Measurements from ENCODE around the gene RASIP1. TPM values are rescaled to one million over a fixed set of nuclear protein-coding genes. Genes with fewer than 3 reads are reported as not detected.

Gene RASIP1
- total and polyA plus RNA-seq, 2 donors (not counting 1 experiment from before 2014, with no cell fraction given) = 0.20 TPM; not detected in 1

- no peak for DNase-seq
- intact Hi-C loops (cut with micrococcal nuclease) = no loop called here
- H3K4me1 Mint-ChIP-seq = no peaks in the 10 kb centered on the region
- Histone ChIP-seq H3K79me2 (ENCODE audit: control insufficient read depth, insufficient read depth, low read length) (no peaks in the 10 kb centered on the region), H3K36me3 (replicated peaks in 1 of 2; ENCODE audit: control extremely low read depth in 1 of 2, control insufficient read depth in 1 of 2, extremely low read depth in 1 of 2, insufficient read depth in 2 of 2, low read length in 1 of 2) (no peaks in the 10 kb centered on the region), H3K4me3 (ENCODE audit: control extremely low read depth in 1 of 5, extremely low read depth in 1 of 5, insufficient read depth in 1 of 5, low read depth in 2 of 5, low read length in 4 of 5) (no peak overlapping the region), H2AFZ (ENCODE audit: insufficient read depth, low read depth, low read length, poor library complexity, severe bottlenecking) (no peak overlapping the region), H3K27me3 (replicated peaks in 1 of 4; ENCODE audit: control extremely low read depth in 1 of 4, control insufficient read depth in 3 of 4, insufficient read depth in 4 of 4, low read length in 3 of 4) (peaks cover 0 to 5% (median 0%) of the 10 kb centered on the region in 4 experiments), H3K4me2 (replicated peaks; ENCODE audit: low read depth, low read length, poor library complexity, severe bottlenecking) (no peak overlapping the region), H3K27ac (ENCODE audit: low read length in 2 of 2) (no peak overlapping the region), H3K9ac (ENCODE audit: low read length) (no peak overlapping the region), H3K9me3 (ENCODE audit: control extremely low read depth in 1 of 3, control insufficient read depth in 2 of 3, insufficient read depth in 1 of 3, low read length in 2 of 3) (peaks cover 0 to 6% (median 0%) of the 10 kb centered on the region in 3 donors), H3K4me1 (ENCODE audit: control insufficient read depth in 2 of 2, insufficient read depth in 2 of 2, low read length in 2 of 2) (no peaks in the 10 kb centered on the region), H4K20me1 (ENCODE audit: control insufficient read depth, insufficient read depth, low read length, poor library complexity, severe bottlenecking) (no peaks in the 10 kb centered on the region)
- WGBS (ENCODE audit: insufficient coverage) = 96% methylated on average over 8 of the region's 13 CpGs
- ATAC-seq (ENCODE audit: low read depth) = no peak
- H3K27me3 Mint-ChIP-seq = peaks cover 17% of the 10 kb centered on the region
- no peak overlapping the region for H3K4me3 Mint-ChIP-seq
- TF ChIP-seq CTCF (IDR thresholded peaks at IDR 0.05) = no peak
- TF ChIP-seq EZH2 (IDR thresholded peaks at IDR 0.05; ENCODE audit: borderline replicate concordance, insufficient read depth, low read depth, low read length, poor library complexity, severe bottlenecking) = no peak
- ChIA-PET POLR2A (no interaction called here), CTCF (no interaction called here)
- H3K9me3 Mint-ChIP-seq (ENCODE audit: insufficient read depth) = no peaks in the 10 kb centered on the region
- no peak overlapping the region for H3K27ac Mint-ChIP-seq
Observed at GRCh38 chr19:48772503-48772953, 32.1 kb upstream of the RASIP1 start.

- POLR2A ChIA-PET = no interaction called here
- no peak overlapping the region for H3K4me3 ChIP-seq (ENCODE audit: control extremely low read depth in 1 of 5, extremely low read depth in 1 of 5, insufficient read depth in 1 of 5, low read depth in 2 of 5, low read length in 4 of 5)
- H3K4me1 ChIP-seq (ENCODE audit: control insufficient read depth in 2 of 2, insufficient read depth in 2 of 2, low read length in 2 of 2) = no peaks in the 10 kb centered on the region
- intact Hi-C loops (cut with micrococcal nuclease) = no loop called here
- H3K27ac Mint-ChIP-seq = no peak overlapping the region
- ATAC-seq (ENCODE audit: low read depth) = no peak
- H3K36me3 ChIP-seq (replicated peaks in 1 of 2; ENCODE audit: control extremely low read depth in 1 of 2, control insufficient read depth in 1 of 2, extremely low read depth in 1 of 2, insufficient read depth in 2 of 2, low read length in 1 of 2) = no peaks in the 10 kb centered on the region
- no peaks in the 10 kb centered on the region for H3K79me2 ChIP-seq (ENCODE audit: control insufficient read depth, insufficient read depth, low read length)
- DNase-seq = no peak
- H3K27me3 ChIP-seq (replicated peaks in 1 of 4; ENCODE audit: control extremely low read depth in 1 of 4, control insufficient read depth in 3 of 4, insufficient read depth in 4 of 4, low read length in 3 of 4) = peaks cover 0 to 5% (median 0%) of the 10 kb centered on the region in 4 experiments
- 88% methylated on average over 11 of the region's 20 CpGs for WGBS (ENCODE audit: insufficient coverage)
- no peak overlapping the region for H3K27ac ChIP-seq (ENCODE audit: low read length in 2 of 2)
- no peak overlapping the region for H3K4me2 ChIP-seq (replicated peaks; ENCODE audit: low read depth, low read length, poor library complexity, severe bottlenecking)
- H3K27me3 Mint-ChIP-seq = peaks cover 21% of the 10 kb centered on the region
- H3K9me3 Mint-ChIP-seq (ENCODE audit: insufficient read depth) = no peaks in the 10 kb centered on the region
- H3K9ac ChIP-seq (ENCODE audit: low read length) = no peak overlapping the region
- no peak overlapping the region for H2AFZ ChIP-seq (ENCODE audit: insufficient read depth, low read depth, low read length, poor library complexity, severe bottlenecking)
- no peak overlapping the region for H3K4me3 Mint-ChIP-seq
- peaks cover 0 to 3% (median 0%) of the 10 kb centered on the region in 3 donors for H3K9me3 ChIP-seq (ENCODE audit: control extremely low read depth in 1 of 3, control insufficient read depth in 2 of 3, insufficient read depth in 1 of 3, low read length in 2 of 3)
- no peaks in the 10 kb centered on the region for H4K20me1 ChIP-seq (ENCODE audit: control insufficient read depth, insufficient read depth, low read length, poor library complexity, severe bottlenecking)
- TF ChIP-seq EZH2 (IDR thresholded peaks at IDR 0.05; ENCODE audit: borderline replicate concordance, insufficient read depth, low read depth, low read length, poor library complexity, severe bottlenecking) (no peak), CTCF (IDR thresholded peaks at IDR 0.05) (no peak)
- H3K4me1 Mint-ChIP-seq = no peaks in the 10 kb centered on the region
- CTCF ChIA-PET = no interaction called here
Observed at GRCh38 chr19:48770734-48771472, 30.5 kb upstream of the RASIP1 start.
